Rectal smooth muscle tissue (tissue), 1 donor: Measurements from ENCODE around the gene DDX54.
"Not testable (repeated sequence)": the region's sequence is repeated elsewhere in the genome, so short reads cannot be mapped to it uniquely, and the experiment has no call there.

Experiments
- H3K27ac ChIP-seq: one replicate; pipeline ENCODE4 v1.7.0; 2013; ENCODE audit warnings: low read depth, low read length, inconsistent platforms
- H3K27me3 ChIP-seq: one replicate; pipeline ENCODE4 v1.7.0; 2013; ENCODE audit warnings: low read length; ENCODE audit not compliant: control insufficient read depth, insufficient read depth
- H3K36me3 ChIP-seq: one replicate; pipeline ENCODE4 v1.7.0; 2013; ENCODE audit warnings: low read length; ENCODE audit not compliant: control insufficient read depth, insufficient read depth
- H3K4me1 ChIP-seq: one replicate; pipeline ENCODE4 v1.7.0; 2013; ENCODE audit warnings: low read length; ENCODE audit not compliant: control insufficient read depth, insufficient read depth
- H3K4me3 ChIP-seq: one replicate; pipeline ENCODE4 v1.7.0; 2013; ENCODE audit warnings: low read length
- H3K9ac ChIP-seq: one replicate; pipeline ENCODE4 v1.7.0; 2013; ENCODE audit warnings: low read length

The DDX54 gene

GRCh38 chr12:113128802-113129663 is 56.2 kb downstream of the DDX54 start:
- Histone ChIP-seq H3K36me3 (no peaks in the 10 kb centered on the region), H3K27ac (no peak overlapping the region), H3K27me3 (peaks cover 2% of the 10 kb centered on the region), H3K4me3 (no peak overlapping the region), H3K9ac (no peak overlapping the region), H3K4me1 (no peaks in the 10 kb centered on the region)

GRCh38 chr12:113127791-113128199 is 57.5 kb downstream of the DDX54 start:
- Histone ChIP-seq H3K36me3 (no peaks in the 10 kb centered on the region), H3K27me3 (no peaks in the 10 kb centered on the region), H3K9ac (no peak overlapping the region), H3K4me3 (no peak overlapping the region), H3K4me1 (no peaks in the 10 kb centered on the region), H3K27ac (no peak overlapping the region)

GRCh38 chr12:113120670-113121370 is 64.5 kb downstream of the DDX54 start:
- no peaks in the 10 kb centered on the region for H3K4me1 ChIP-seq
- H3K27ac ChIP-seq: no peak overlapping the region
- H3K9ac ChIP-seq: no peak overlapping the region
- no peaks in the 10 kb centered on the region for H3K27me3 ChIP-seq
- no peak overlapping the region for H3K4me3 ChIP-seq
- no peaks in the 10 kb centered on the region for H3K36me3 ChIP-seq

- H3K27me3 ChIP-seq: no peaks in the 10 kb centered on the region
- no peaks in the 10 kb centered on the region for H3K4me1 ChIP-seq
- no peak overlapping the region for H3K4me3 ChIP-seq
- H3K9ac ChIP-seq: no peak overlapping the region
- H3K36me3 ChIP-seq: no peaks in the 10 kb centered on the region
- H3K27ac ChIP-seq: no peak overlapping the region
Observed at GRCh38 chr12:113119980-113120669, 65.2 kb downstream of the DDX54 start.

GRCh38 chr12:113118142-113118541 is 67.1 kb downstream of the DDX54 start:
- no peak overlapping the region for H3K4me3 ChIP-seq
- H3K36me3 ChIP-seq: no peaks in the 10 kb centered on the region
- H3K27me3 ChIP-seq: no peaks in the 10 kb centered on the region
- no peak overlapping the region for H3K9ac ChIP-seq
- H3K4me1 ChIP-seq: no peaks in the 10 kb centered on the region
- H3K27ac ChIP-seq: no peak overlapping the region

GRCh38 chr12:113117684-113118083 is 67.6 kb downstream of the DDX54 start:
- H3K27ac ChIP-seq, H3K27me3 ChIP-seq, H3K4me3 ChIP-seq, H3K4me1 ChIP-seq, H3K9ac ChIP-seq, H3K36me3 ChIP-seq: not testable (repeated sequence)

GRCh38 chr12:113116875-113117274 is 68.4 kb downstream of the DDX54 start:
- H3K9ac ChIP-seq: no peak overlapping the region
- H3K4me1 ChIP-seq: no peaks in the 10 kb centered on the region
- H3K36me3 ChIP-seq: no peaks in the 10 kb centered on the region
- H3K4me3 ChIP-seq: no peak overlapping the region
- no peaks in the 10 kb centered on the region for H3K27me3 ChIP-seq
- no peak overlapping the region for H3K27ac ChIP-seq

GRCh38 chr12:113115455-113116126 is 69.7 kb downstream of the DDX54 start:
- Histone ChIP-seq H3K4me1 (no peaks in the 10 kb centered on the region), H3K9ac (no peak overlapping the region), H3K27ac (no peak overlapping the region), H3K4me3 (no peak overlapping the region), H3K27me3 (no peaks in the 10 kb centered on the region), H3K36me3 (no peaks in the 10 kb centered on the region)

GRCh38 chr12:113114447-113115178 is 70.7 kb downstream of the DDX54 start:
- no peaks in the 10 kb centered on the region for H3K36me3 ChIP-seq
- H3K27me3 ChIP-seq: no peaks in the 10 kb centered on the region
- H3K4me3 ChIP-seq: no peak overlapping the region
- H3K27ac ChIP-seq: no peak overlapping the region
- no peak overlapping the region for H3K9ac ChIP-seq
- no peaks in the 10 kb centered on the region for H3K4me1 ChIP-seq

- Histone ChIP-seq H3K36me3 (no peaks in the 10 kb centered on the region), H3K9ac (no peak overlapping the region), H3K4me1 (no peaks in the 10 kb centered on the region), H3K27me3 (no peaks in the 10 kb centered on the region), H3K4me3 (no peak overlapping the region), H3K27ac (no peak overlapping the region)
Observed at GRCh38 chr12:113113397-113113796, 71.9 kb downstream of the DDX54 start.

GRCh38 chr12:113112043-113112899 is 73.0 kb downstream of the DDX54 start:
- Histone ChIP-seq H3K4me3 (no peak overlapping the region), H3K27me3 (no peaks in the 10 kb centered on the region), H3K9ac (no peak overlapping the region), H3K27ac (no peak overlapping the region), H3K36me3 (no peaks in the 10 kb centered on the region), H3K4me1 (no peaks in the 10 kb centered on the region)
